IPS DF 6.9 (cell line): Measurements from ENCODE around the gene ZNF277.

Experiments used
- DNase-seq: peaks from one replicate; pipeline ENCODE4 v3.0.0-alpha.2; 2013; ENCODE audit warnings: low read depth, low spot score
- H3K27ac ChIP-seq: one replicate; pipeline ENCODE4 v1.5.1; 2013; ENCODE audit warnings: low read length, control low read depth
- H3K27me3 ChIP-seq: 2 replicates; pipeline ENCODE4 v1.6.1; 2013; ENCODE audit warnings: mild to moderate bottlenecking, low read length; ENCODE audit not compliant: control insufficient read depth, insufficient read depth
- H3K36me3 ChIP-seq: 2 replicates; pipeline ENCODE4 v1.6.1; 2013; ENCODE audit warnings: low read length; ENCODE audit not compliant: control insufficient read depth, insufficient read depth
- H3K4me1 ChIP-seq: 2 replicates; pipeline ENCODE4 v1.6.1; 2013; ENCODE audit warnings: low read length; ENCODE audit not compliant: control insufficient read depth, insufficient read depth
- H3K4me3 ChIP-seq: 2 replicates; pipeline ENCODE4 v1.5.1; 2013; ENCODE audit warnings: mild to moderate bottlenecking, low read length
- H3K9me3 ChIP-seq: 2 replicates; pipeline ENCODE4 v1.6.1; 2013; ENCODE audit warnings: low read length, inconsistent platforms; ENCODE audit not compliant: control insufficient read depth, insufficient read depth
- WGBS: extraction: QIAGEN DNeasy Blood & Tissue Kit; methylation state at CpG from one replicate; pipeline ENCODE4 v1.1.7; 2013; ENCODE audit warnings: mixed read lengths, missing lambda C conversion rate; ENCODE audit not compliant: insufficient read length, insufficient coverage; 5-methylcytosine and 5-hydroxymethylcytosine counted together

ZNF277 gene

DNA sequence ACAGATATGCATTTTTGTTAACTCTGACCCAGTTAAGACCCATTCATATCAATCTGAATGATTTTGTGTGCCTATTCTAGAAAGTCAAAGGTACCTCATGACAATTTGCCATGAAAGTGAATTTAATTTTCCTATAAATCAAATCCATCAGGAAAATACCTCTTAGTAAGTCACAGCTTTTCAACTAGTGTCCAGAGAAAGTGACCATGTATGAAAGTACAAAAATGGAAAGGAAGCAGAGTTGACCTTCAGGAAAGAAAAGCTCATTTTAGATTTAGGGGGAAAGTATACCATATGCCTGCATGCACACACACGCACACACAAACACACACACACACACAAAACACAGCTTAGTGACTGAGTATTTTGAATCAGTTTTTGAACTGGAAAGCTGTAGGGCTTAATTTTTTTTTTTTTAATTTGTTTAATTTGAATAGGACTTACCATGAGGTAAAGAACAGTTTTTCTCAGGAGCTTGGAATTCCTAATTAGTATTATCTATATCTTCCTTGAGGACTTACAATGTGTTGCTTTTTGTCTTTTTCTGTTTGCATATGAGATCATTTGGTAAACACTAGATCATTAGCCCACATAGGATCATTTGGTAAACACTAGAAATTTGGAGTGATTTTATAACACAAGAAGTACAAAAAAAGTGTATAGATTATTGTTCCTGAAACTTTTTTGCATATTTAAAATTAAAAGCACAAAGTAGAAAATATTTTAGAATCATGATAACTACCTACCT is 61.6 kb downstream of the ZNF277 start:
- no CpG with 5 or more reads among the region's 1 CpG for WGBS
- Histone ChIP-seq H3K27ac (no peak overlapping the region), H3K4me3 (no peak overlapping the region), H3K9me3 (no peaks in the 10 kb centered on the region), H3K27me3 (no peaks in the 10 kb centered on the region), H3K4me1 (peaks cover 3% of the 10 kb centered on the region), H3K36me3 (no peaks in the 10 kb centered on the region)
- no peak for DNase-seq

DNA sequence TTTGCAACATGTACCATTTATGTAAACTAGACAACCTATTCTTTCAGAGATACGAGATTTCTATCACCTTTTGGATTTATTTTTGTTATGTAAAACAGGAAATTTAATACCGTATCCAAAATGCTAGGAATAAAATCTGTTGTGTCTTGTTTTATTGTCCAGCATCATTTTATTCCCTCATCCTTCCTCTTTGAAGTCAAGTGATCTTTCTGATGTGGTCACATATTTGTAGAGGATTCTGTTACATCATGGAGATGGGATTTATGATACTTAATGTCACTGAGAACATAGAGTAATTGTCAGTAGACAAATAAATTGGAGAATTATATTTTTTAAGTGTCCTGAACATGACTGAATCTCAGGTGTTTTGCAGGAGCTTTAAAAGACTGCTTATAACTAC is 64.7 kb downstream of the ZNF277 start:
- Histone ChIP-seq H3K27me3 (no peaks in the 10 kb centered on the region), H3K4me3 (no peak overlapping the region), H3K4me1 (peaks cover 4% of the 10 kb centered on the region), H3K9me3 (no peaks in the 10 kb centered on the region), H3K36me3 (no peaks in the 10 kb centered on the region), H3K27ac (no peak overlapping the region)
- no CpG with 5 or more reads among the region's 2 CpGs for WGBS
- no peak for DNase-seq

DNA sequence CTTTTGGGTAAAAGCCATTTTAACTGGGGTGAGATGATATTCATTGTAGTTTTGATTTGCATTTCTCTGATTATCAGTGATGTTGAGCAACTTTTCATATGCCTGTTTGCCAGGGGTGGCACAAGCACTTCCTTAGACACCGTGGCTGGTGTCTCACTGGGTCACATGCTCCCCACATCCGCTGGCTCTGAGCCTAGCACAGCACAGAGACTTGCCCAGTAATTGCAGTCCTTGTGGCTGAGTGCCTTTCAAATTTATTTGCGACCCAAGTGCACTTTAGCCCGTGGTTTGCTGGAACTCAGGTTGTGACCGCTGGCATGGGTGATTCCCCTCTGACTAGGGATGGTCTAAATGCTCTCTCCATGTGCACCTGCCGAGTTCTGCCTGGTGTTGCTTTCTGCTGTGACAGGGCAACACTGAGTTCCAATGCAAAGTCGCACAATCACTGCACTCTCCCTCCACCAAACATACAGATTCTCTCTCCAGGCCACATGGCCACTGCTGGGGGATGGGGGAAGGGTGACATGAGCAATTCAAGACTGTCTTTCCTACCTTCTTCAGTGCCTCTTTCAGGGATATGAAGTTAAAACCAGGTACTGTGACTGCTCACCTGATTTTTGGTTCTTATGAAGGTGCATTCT is 66.5 kb downstream of the ZNF277 start:
- DNase-seq, result no peak
- Histone ChIP-seq H3K27me3 (no peaks in the 10 kb centered on the region), H3K9me3 (no peaks in the 10 kb centered on the region), H3K36me3 (no peaks in the 10 kb centered on the region), H3K4me1 (peaks cover 4% of the 10 kb centered on the region), H3K4me3 (no peak overlapping the region), H3K27ac (no peak overlapping the region)
- WGBS, result no CpG with 5 or more reads among the region's 7 CpGs

DNA sequence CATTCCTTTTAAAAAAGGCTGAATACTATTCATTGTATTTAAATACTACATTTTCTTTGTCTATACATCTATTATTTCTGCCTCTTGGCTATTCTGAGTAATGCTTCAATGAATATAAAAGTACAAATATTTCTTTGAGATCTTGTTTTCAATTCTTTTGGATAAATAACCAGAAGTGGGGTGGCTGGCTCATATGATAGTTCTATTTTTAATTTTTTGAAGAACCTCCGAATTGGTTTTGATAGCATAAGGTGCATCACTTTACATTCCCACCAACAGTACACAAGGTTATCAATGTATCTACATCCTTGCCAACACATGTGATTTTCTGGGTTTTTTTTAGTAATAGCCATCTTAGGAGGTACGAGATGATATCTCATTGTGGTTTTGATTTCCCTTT is 72.5 kb downstream of the ZNF277 start:
- WGBS, result no CpG with 5 or more reads among the region's 2 CpGs
- Histone ChIP-seq H3K27ac (no peak overlapping the region), H3K4me3 (no peak overlapping the region), H3K27me3 (no peaks in the 10 kb centered on the region), H3K4me1 (no peaks in the 10 kb centered on the region), H3K9me3 (no peaks in the 10 kb centered on the region), H3K36me3 (no peaks in the 10 kb centered on the region)
- DNase-seq, result no peak

DNA sequence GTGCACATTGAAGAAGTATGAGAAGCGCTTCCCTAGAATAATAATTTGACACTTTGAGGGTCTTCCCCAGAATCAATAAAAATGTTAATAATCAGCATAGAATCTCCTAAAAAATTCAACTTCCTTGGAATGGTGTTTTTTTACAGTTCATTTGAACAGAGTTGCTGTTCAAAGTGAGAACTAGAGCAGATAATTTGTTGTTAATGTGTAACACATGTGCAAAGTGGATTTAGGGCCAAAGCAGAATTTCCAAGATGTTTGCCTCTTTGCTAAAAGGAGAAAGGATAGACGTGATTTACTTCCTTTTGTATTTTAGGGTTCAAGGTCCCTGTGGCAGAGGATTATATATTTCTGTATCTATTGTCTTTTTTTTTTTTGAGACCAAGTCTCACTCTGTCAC is 73.8 kb downstream of the ZNF277 start:
- no CpG with 5 or more reads among the region's 2 CpGs for WGBS
- Histone ChIP-seq H3K4me3 (no peak overlapping the region), H3K4me1 (no peaks in the 10 kb centered on the region), H3K36me3 (no peaks in the 10 kb centered on the region), H3K9me3 (no peaks in the 10 kb centered on the region), H3K27ac (no peak overlapping the region), H3K27me3 (no peaks in the 10 kb centered on the region)
- DNase-seq, result no peak

DNA sequence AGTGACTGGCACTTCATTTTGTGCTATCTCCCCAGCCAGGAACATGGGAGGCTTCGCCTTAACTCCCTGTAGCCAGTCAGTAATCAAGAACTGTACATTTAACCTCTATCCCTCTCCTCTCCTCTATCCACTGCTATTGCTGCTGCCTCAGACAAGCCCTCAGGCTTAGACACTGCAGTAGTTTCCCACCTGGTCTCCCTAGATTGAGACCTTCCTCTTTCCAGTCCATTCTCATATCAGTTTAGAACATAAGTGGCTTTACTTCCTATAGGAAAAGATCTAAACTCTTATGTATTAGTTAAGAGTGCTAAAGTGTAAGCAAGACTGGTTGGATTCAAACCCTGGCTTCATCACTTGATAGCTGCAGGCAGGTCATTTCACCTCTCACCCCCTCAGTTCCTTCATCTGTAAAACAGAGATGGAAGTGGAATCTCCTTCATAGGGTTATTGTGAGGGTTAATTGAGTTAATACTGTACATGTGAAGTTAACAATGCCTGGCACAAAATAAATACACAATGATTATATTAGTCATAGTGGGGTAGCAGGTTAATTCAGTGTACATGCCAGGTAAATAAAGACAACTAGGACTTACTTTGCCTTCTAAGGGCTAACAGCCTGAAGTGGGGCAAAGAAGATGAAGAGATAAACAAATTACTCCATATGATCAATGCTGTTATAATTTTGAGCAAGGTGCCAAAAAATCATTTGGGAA is 76.1 kb downstream of the ZNF277 start:
- no CpG with 5 or more reads among the region's 1 CpG for WGBS
- Histone ChIP-seq H3K27ac (no peak overlapping the region), H3K4me3 (no peak overlapping the region), H3K36me3 (no peaks in the 10 kb centered on the region), H3K9me3 (no peaks in the 10 kb centered on the region), H3K4me1 (no peaks in the 10 kb centered on the region), H3K27me3 (no peaks in the 10 kb centered on the region)
- no peak for DNase-seq

DNA sequence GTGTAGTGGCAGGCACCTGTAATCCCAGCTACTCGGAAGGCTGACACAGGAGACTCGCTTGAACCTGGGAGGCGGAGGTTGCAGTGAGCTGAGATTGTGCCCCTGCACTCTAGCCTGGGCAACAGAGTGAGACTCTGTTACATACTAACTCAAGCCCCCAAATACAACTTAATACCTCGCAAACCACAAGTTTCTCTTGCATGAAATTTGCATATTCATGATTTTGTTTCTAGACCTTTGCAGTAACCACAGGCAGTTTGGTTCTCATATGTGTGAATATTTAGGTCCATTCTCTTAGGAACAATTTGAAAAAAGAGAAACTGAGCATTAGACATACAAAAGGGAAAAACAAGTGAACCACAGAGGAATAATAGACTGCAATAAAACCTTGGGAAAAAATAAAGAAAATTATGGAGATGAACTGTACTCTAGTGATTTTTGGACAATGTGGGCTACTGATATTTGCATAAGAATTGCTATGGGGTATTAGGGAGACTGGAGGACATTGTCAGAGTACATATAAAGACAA is 77.0 kb downstream of the ZNF277 start:
- Histone ChIP-seq H3K27ac (no peak overlapping the region), H3K4me1 (no peaks in the 10 kb centered on the region), H3K27me3 (no peaks in the 10 kb centered on the region), H3K4me3 (no peak overlapping the region), H3K36me3 (no peaks in the 10 kb centered on the region), H3K9me3 (no peaks in the 10 kb centered on the region)
- WGBS, result no CpG with 5 or more reads among the region's 4 CpGs
- DNase-seq, result no peak

DNA sequence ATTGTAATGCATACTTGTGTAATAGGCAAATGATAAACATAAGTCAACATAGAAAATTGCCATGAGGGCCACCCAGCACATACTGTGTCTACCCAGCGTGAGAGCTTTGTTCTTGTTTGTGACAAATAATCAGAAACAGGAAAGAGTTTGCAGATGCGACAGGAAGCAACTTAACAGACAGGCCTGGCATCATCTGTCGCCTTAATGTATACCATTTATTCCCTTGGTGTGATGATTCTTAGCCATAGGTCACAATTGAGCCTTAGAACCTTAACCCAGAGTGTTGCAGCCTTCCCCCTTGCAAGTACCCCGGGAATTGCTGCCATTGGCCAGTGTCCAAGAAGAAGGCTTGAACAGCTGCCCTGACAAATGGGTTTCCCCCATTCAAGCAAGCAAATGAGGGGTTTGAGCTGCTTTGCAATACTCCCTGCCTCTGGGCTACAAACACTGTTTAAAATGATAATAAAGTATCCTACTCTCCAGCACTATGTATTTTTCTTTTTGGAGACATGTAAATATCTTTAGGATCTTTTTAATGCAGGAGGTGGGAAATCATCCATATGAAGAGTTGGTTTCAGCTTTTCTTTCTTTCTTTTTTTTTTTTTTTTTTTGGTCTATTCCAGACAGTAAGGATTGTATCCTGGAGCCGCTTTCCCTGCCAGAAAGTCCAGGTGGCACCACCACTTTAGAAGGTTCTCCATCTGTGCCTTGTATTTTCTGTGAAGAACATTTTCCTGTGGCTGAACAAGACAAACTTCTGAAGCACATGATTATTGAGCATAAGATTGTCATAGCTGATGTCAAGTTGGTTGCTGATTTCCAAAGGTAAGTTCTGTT is 80.0 kb downstream of the ZNF277 start:
- no peaks in the 10 kb centered on the region for H3K27me3 ChIP-seq
- no peak overlapping the region for H3K4me3 ChIP-seq
- WGBS, result no CpG with 5 or more reads among the region's 5 CpGs
- H3K9me3 ChIP-seq, result no peaks in the 10 kb centered on the region
- no peaks in the 10 kb centered on the region for H3K36me3 ChIP-seq
- no peak for DNase-seq
- no peak overlapping the region for H3K27ac ChIP-seq
- no peaks in the 10 kb centered on the region for H3K4me1 ChIP-seq

DNA sequence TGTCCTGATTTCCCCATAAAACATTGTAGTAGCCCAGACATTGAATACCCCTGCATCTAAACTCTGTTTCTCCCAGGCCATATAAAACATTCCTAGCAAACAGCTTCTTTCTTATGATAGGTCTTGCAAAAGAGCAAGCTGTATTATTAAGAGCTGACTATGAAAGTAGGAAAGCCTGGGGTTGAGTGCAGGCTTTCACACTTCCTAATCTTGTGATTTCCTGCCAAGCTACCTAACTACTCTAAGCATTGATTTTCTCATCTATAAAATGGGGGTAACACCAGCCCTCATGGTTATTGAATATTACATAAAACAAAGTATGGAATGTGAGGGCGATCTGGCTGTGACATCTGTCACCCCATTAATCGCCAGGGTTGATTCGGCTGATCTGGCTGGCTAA is 81.8 kb downstream of the ZNF277 start:
- Histone ChIP-seq H3K36me3 (no peaks in the 10 kb centered on the region), H3K9me3 (no peaks in the 10 kb centered on the region), H3K4me1 (no peaks in the 10 kb centered on the region), H3K27ac (no peak overlapping the region), H3K27me3 (no peaks in the 10 kb centered on the region), H3K4me3 (no peak overlapping the region)
- no CpG with 5 or more reads among the region's 3 CpGs for WGBS
- no peak for DNase-seq

DNA sequence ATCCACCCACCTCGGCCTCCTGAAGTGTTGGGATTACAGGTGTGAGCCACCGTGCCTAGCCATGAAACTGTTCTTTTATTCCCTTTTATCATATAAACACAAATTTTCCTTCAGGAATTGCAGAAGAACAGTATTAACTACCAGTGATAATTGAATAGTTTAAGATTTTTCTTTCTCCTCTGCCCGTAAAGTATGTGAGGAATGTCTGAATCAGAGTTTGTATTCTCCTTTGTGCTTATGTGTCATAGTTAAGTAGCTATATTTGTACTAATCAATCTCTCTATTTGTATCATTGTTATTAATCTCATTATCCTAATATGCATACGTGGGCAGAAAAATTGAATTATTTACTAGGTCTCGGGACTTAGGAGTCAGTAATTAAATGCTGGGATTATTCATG is 83.6 kb downstream of the ZNF277 start:
- Histone ChIP-seq H3K27me3 (no peaks in the 10 kb centered on the region), H3K27ac (no peak overlapping the region), H3K4me1 (no peaks in the 10 kb centered on the region), H3K36me3 (no peaks in the 10 kb centered on the region), H3K4me3 (no peak overlapping the region), H3K9me3 (no peaks in the 10 kb centered on the region)
- no CpG with 5 or more reads among the region's 5 CpGs for WGBS
- no peak for DNase-seq
